Measurements from ENCODE around the gene SH3TC1.
A peak's percentile ranks its signal among the peaks of the same experiment; 100 is the strongest.

SH3TC1 gene

GRCh38 chr4:8211737-8212581 lies 12.9 kb downstream of the SH3TC1 start:
- no peak for TF ChIP-seq ZFX (IDR thresholded peaks at IDR 0.05)
- TF ChIP-seq, protein P1, sequence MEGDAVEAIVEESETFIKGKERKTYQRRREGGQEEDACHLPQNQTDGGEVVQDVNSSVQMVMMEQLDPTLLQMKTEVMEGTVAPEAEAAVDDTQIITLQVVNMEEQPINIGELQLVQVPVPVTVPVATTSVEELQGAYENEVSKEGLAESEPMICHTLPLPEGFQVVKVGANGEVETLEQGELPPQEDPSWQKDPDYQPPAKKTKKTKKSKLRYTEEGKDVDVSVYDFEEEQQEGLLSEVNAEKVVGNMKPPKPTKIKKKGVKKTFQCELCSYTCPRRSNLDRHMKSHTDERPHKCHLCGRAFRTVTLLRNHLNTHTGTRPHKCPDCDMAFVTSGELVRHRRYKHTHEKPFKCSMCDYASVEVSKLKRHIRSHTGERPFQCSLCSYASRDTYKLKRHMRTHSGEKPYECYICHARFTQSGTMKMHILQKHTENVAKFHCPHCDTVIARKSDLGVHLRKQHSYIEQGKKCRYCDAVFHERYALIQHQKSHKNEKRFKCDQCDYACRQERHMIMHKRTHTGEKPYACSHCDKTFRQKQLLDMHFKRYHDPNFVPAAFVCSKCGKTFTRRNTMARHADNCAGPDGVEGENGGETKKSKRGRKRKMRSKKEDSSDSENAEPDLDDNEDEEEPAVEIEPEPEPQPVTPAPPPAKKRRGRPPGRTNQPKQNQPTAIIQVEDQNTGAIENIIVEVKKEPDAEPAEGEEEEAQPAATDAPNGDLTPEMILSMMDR (conservative IDR thresholded peaks at IDR 0.05): no peak
- H3K27ac ChIP-seq: no peak overlapping the region

GRCh38 chr4:8212622-8213021 lies 13.5 kb downstream of the SH3TC1 start:
- no peak overlapping the region for H3K27ac ChIP-seq
- TF ChIP-seq ZFX (IDR thresholded peaks at IDR 0.05): no peak
- TF ChIP-seq, protein P1 (conservative IDR thresholded peaks at IDR 0.05): no peak

DNA sequence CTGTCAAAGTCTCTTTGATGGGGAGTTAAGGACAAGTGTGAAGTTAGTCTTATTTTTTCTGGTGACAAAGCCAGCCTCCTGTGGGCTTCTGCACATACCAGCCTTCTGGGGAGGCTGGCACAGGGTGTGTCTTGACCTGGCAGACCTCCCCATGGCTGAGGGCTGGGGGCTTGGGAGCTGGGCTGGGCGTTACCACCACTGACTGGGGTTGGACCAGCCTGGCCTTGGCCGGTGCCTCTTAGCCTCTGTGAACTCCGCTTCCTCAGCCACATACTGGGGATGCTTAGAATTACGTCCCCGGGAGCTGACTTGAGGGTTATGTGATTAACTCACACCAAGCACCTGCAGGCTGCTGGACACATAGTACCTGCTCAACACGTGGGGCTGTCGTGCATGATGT lies 14.0 kb downstream of the SH3TC1 start:
- no peak overlapping the region for H3K27ac ChIP-seq
- no peak for TF ChIP-seq ZFX (IDR thresholded peaks at IDR 0.05)
- TF ChIP-seq, protein P1 (conservative IDR thresholded peaks at IDR 0.05): no peak

GRCh38 chr4:8214136-8214535 lies 15.0 kb downstream of the SH3TC1 start:
- peak overlapping the region; percentile 25; the same call in 1 of the 2 replicates for H3K27ac ChIP-seq
- TF ChIP-seq ZFX (IDR thresholded peaks at IDR 0.05): no peak
- TF ChIP-seq, protein P1 (conservative IDR thresholded peaks at IDR 0.05): no peak

DNA sequence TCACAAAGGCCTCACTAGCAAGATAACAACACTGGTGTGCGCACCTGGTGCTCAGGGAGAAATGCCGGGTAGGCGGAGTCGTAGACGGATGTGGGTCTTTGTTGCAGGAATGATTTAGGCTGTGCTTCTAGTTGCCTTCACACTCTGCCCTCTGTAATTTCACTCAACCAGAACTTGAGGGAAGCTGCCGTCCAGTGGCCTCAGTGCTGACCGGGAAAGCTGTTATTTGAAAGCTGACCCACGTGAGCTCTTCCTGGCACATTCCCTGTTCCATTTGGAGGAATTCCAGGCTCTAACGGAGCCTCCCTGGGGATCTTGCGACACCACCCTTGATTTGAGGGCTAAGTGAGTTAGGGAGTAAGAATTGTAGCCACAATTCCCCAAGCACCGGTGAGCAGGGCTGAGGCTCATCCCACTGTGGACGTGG lies 15.9 kb downstream of the SH3TC1 start:
- no peak for TF ChIP-seq ZFX (IDR thresholded peaks at IDR 0.05)
- TF ChIP-seq, protein P1 (conservative IDR thresholded peaks at IDR 0.05): no peak
- H3K27ac ChIP-seq: peak overlapping the region; percentile 25; the same call in 1 of the 2 replicates

DNA sequence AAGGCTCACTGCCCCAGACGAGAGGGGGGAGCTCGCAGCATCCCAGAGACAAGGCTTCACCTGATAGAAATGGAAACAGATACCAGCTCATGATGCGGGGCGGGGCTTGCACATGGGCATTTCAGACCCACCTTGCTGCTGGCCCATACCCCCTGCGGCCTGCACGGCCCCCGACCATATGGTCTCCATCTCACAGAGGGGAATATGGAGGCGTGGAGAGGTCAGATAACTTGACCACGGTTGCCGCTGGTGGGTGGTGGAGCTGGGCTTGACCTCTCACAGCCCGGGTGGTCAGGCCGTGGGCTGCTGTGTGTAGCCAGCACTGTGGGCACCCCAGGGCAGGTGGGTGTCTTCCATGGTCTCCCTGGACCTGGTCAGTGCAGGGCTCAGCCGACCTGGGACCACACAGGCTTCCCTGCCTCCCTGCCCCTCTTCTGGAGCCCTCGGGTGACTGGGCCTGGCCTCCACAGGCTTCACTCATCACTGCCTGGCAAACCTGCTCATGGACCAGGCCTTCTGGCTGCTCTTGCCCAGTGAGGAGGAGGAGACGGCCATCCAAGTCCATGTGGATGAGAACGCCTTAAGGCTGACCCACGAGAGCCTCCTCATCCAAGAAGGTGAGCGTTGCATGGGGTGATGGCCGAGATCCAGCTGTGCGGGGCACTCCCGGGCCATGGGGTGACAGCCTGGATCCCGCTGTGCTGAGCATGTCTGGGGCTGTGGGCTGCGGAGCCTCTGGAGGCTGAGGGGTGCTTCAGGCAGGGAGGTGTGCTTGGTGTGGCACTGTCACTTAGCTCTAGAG lies 16.8 kb downstream of the SH3TC1 start:
- H3K27ac ChIP-seq: no peak overlapping the region

More for the DNA sequence above, 16.8 kb downstream of the SH3TC1 start:
- TF ChIP-seq, protein P1 (conservative IDR thresholded peaks at IDR 0.05): no peak
- no peak for TF ChIP-seq ZFX (IDR thresholded peaks at IDR 0.05)

All from C4-2B (cell line).